ENCODE measurements around the gene FBXW4.

- TF ChIP-seq, protein P1, sequence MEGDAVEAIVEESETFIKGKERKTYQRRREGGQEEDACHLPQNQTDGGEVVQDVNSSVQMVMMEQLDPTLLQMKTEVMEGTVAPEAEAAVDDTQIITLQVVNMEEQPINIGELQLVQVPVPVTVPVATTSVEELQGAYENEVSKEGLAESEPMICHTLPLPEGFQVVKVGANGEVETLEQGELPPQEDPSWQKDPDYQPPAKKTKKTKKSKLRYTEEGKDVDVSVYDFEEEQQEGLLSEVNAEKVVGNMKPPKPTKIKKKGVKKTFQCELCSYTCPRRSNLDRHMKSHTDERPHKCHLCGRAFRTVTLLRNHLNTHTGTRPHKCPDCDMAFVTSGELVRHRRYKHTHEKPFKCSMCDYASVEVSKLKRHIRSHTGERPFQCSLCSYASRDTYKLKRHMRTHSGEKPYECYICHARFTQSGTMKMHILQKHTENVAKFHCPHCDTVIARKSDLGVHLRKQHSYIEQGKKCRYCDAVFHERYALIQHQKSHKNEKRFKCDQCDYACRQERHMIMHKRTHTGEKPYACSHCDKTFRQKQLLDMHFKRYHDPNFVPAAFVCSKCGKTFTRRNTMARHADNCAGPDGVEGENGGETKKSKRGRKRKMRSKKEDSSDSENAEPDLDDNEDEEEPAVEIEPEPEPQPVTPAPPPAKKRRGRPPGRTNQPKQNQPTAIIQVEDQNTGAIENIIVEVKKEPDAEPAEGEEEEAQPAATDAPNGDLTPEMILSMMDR (IDR thresholded peaks at IDR 0.05; ENCODE audit: poor library complexity) = no peak
- TF ChIP-seq EZH2phosphoT487 (IDR thresholded peaks at IDR 0.05; ENCODE audit: low read depth, severe bottlenecking, unreplicated experiment) (no peak), EZH2 (IDR thresholded peaks at IDR 0.05; ENCODE audit: borderline replicate concordance) (no peak)
Observed at GRCh38 chr10:101672536-101672935, 22.4 kb downstream of the FBXW4 start.

Data from hepatocyte (in vitro differentiated cells).